SK-N-SH treated with all-trans-retinoic acid at 6 μM for 48 hours (cell line): ENCODE results near the gene LSS.

Experiments used
- ATAC-seq: fragments of 200-7000 bp; cut with Tn5 transposase; 3 replicates; pipeline ENCODE4 v1.9.1; 2020; ENCODE audit warnings: mild to moderate bottlenecking, moderate library complexity
- BACH2 ChIP-seq: fragments of 250-450 bp; sonication (Bioruptor Pico); IDR thresholded peaks from 2 replicates; pipeline ENCODE4 v1.9.0; 2021; ENCODE audit warnings: mild to moderate bottlenecking, borderline replicate concordance
- CSDC2 ChIP-seq: fragments of 250-450 bp; sonication (Bioruptor Pico); IDR thresholded peaks from 2 replicates; pipeline ENCODE4 v1.5.0; 2020; ENCODE audit warnings: mild to moderate bottlenecking, moderate library complexity
- CSRNP3 ChIP-seq: fragments of 250-450 bp; sonication (Bioruptor Pico); IDR thresholded peaks from 2 replicates; pipeline ENCODE4 v1.5.1; 2021; ENCODE audit warnings: mild to moderate bottlenecking, moderate library complexity
- ESRRG ChIP-seq: fragments of 250-450 bp; sonication (Bioruptor Pico); IDR thresholded peaks from 2 replicates; pipeline ENCODE4 v1.6.1; 2021; ENCODE audit warnings: mild to moderate bottlenecking
- ISL1 ChIP-seq: fragments of 250-450 bp; sonication (Bioruptor Pico); IDR thresholded peaks from 2 replicates; pipeline ENCODE4 v2.1.2; 2022; ENCODE audit warnings: mild to moderate bottlenecking, moderate library complexity
- OSR1 ChIP-seq: fragments of 250-450 bp; sonication (Bioruptor Pico); IDR thresholded peaks from 2 replicates; pipeline ENCODE4 v1.8.0; 2022; ENCODE audit warnings: moderate library complexity, mild to moderate bottlenecking, inconsistent platforms
- PATZ1 ChIP-seq: fragments of 250-450 bp; sonication (Bioruptor Pico); IDR thresholded peaks from 2 replicates; pipeline ENCODE4 v1.8.0; 2020; ENCODE audit warnings: mild to moderate bottlenecking, moderate library complexity, borderline replicate concordance
- PPARA ChIP-seq: fragments of 250-450 bp; sonication (Bioruptor Pico); IDR thresholded peaks from 2 replicates; pipeline ENCODE4 v1.5.0; 2020; ENCODE audit warnings: mild to moderate bottlenecking, borderline replicate concordance
- RARB ChIP-seq: fragments of 250-450 bp; sonication (Bioruptor Pico); IDR thresholded peaks from 2 replicates; pipeline ENCODE4 v1.8.0; 2021; ENCODE audit warnings: mild to moderate bottlenecking, moderate library complexity
- SNAI2 ChIP-seq: fragments of 250-450 bp; sonication (Bioruptor Pico); IDR thresholded peaks from 2 replicates; pipeline ENCODE4 v1.5.0; 2020; ENCODE audit warnings: mild to moderate bottlenecking, moderate library complexity
- TCF4 ChIP-seq: fragments of 250-450 bp; sonication (Bioruptor Pico); IDR thresholded peaks from 2 replicates; pipeline ENCODE4 v1.8.0; 2021; ENCODE audit warnings: mild to moderate bottlenecking, moderate library complexity, borderline replicate concordance
- TOX ChIP-seq: fragments of 250-450 bp; sonication (Bioruptor Pico); IDR thresholded peaks from 2 replicates; pipeline ENCODE4 v1.8.0; 2021; ENCODE audit warnings: mild to moderate bottlenecking, moderate library complexity, borderline replicate concordance
- TSHZ2 ChIP-seq: fragments of 250-450 bp; sonication (Bioruptor Pico); IDR thresholded peaks from 2 replicates; pipeline ENCODE4 v1.5.0; 2020; ENCODE audit warnings: mild to moderate bottlenecking, moderate library complexity
- ZC3H10 ChIP-seq: fragments of 250-450 bp; sonication (Bioruptor Pico); IDR thresholded peaks from 2 replicates; pipeline ENCODE4 v1.5.1; 2021; ENCODE audit warnings: mild to moderate bottlenecking, moderate library complexity
- ZFP30 ChIP-seq: fragments of 450-650 bp; formaldehyde crosslinking; IDR thresholded peaks from 2 replicates; pipeline ENCODE4 v1.5.0; 2022; ENCODE audit warnings: mild to moderate bottlenecking, moderate library complexity
- ZNF70 ChIP-seq: fragments of 450-650 bp; formaldehyde crosslinking; IDR thresholded peaks from 2 replicates; pipeline ENCODE4 v1.5.0; 2020; ENCODE audit warnings: mild to moderate bottlenecking, moderate library complexity
- ZNF8 ChIP-seq: fragments of 450-650 bp; formaldehyde crosslinking; IDR thresholded peaks from 2 replicates; pipeline ENCODE4 v1.5.0; 2020; ENCODE audit warnings: mild to moderate bottlenecking, moderate library complexity
- TF ChIP-seq, protein P1 (sequence below): fragments of 250-450 bp; sonication (Bioruptor Pico); IDR thresholded peaks from 2 replicates; pipeline ENCODE4 v1.8.0; 2021; ENCODE audit warnings: low read depth, mild to moderate bottlenecking, moderate library complexity, borderline replicate concordance
- TF ChIP-seq, protein P2 (sequence below): fragments of 250-450 bp; sonication (Bioruptor Pico); IDR thresholded peaks from 2 replicates; pipeline ENCODE4 v1.5.1; 2020; ENCODE audit warnings: low read depth, mild to moderate bottlenecking, moderate library complexity

LSS gene

DNA sequence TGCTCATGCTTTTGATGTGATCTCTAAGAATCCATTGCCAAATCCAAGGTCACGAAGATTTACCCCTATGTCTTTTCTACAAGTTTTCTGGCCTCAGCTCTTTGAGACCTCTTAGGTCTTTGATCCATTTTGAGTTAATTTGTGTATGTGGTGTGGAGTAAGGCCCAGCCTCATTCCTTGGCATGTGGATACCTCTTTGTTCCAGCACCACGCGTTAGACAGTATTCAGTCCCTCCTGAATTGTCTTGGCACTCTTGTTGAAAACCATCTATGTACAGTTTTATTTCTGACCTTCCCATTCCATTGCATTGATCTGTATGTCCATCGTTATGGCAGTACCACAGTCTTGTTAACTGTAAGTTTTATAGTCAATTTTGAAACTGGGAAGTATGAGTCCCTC lies 65.2 kb downstream of the LSS start (continued):
- TF ChIP-seq, protein P1, sequence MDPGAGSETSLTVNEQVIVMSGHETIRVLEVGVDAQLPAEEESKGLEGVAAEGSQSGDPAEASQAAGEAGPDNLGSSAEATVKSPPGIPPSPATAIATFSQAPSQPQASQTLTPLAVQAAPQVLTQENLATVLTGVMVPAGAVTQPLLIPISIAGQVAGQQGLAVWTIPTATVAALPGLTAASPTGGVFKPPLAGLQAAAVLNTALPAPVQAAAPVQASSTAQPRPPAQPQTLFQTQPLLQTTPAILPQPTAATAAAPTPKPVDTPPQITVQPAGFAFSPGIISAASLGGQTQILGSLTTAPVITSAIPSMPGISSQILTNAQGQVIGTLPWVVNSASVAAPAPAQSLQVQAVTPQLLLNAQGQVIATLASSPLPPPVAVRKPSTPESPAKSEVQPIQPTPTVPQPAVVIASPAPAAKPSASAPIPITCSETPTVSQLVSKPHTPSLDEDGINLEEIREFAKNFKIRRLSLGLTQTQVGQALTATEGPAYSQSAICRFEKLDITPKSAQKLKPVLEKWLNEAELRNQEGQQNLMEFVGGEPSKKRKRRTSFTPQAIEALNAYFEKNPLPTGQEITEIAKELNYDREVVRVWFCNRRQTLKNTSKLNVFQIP (CRISPR knock-in tag) = no peak
- TF ChIP-seq BACH2 (CRISPR knock-in tag) = no peak
- TF ChIP-seq, protein P2, sequence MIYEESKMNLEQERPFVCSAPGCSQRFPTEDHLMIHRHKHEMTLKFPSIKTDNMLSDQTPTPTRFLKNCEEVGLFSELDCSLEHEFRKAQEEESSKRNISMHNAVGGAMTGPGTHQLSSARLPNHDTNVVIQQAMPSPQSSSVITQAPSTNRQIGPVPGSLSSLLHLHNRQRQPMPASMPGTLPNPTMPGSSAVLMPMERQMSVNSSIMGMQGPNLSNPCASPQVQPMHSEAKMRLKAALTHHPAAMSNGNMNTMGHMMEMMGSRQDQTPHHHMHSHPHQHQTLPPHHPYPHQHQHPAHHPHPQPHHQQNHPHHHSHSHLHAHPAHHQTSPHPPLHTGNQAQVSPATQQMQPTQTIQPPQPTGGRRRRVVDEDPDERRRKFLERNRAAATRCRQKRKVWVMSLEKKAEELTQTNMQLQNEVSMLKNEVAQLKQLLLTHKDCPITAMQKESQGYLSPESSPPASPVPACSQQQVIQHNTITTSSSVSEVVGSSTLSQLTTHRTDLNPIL (CRISPR knock-in tag) = no peak
- TF ChIP-seq RARB (CRISPR knock-in tag) = no peak

- TF ChIP-seq ZNF70 (CRISPR knock-in tag) (no peak), ZC3H10 (CRISPR knock-in tag) (no peak), ISL1 (CRISPR knock-in tag) (no peak), ESRRG (CRISPR knock-in tag) (no peak)
- ATAC-seq = no peak
Observed at GRCh38 chr21:46161633-46162592, 66.7 kb downstream of the LSS start.

DNA sequence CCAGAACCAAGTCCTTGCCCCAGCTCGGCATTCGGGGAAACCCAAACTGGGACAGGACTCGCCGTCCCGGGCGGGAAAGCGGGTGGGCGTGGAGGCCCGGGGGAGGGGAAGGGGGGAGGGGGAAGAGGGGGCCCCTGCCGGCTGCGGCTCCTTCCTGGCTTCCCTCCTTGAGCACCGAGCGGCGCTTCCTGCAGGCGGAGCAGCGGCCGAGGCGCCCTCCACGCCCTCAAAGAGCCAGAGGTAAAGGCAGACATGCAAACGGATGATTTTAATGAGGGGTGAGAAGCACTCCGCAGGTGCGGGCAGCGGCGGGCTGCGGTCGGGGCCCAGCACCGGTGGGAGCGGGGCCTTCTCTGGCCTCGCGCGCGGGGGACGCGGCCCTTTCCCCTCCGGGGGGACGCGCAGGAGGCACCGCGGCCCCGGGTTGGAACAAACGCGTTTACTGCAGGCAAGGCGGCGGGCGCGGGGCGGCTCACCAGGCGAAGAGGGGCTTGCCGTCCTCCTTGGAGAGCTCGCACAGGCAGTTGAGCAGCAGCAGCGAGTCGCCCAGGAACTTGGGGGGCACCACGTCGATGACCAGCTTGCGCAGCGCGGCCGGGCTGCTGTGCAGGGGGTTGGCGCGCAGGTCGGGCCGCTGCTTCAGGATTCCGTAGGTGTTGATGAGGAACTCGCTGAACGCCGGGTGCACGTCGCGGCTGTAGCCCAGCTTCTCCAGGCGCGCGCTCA lies 67.5 kb downstream of the LSS start:
- ATAC-seq = no peak
- TF ChIP-seq BACH2 (CRISPR knock-in tag) = no peak
- TF ChIP-seq SNAI2 (CRISPR knock-in tag) = no peak
- TF ChIP-seq TOX (CRISPR knock-in tag) = no peak
- TF ChIP-seq ISL1 (CRISPR knock-in tag) = no peak
- TF ChIP-seq ESRRG (CRISPR knock-in tag) = no peak
- no peak for TF ChIP-seq ZFP30 (CRISPR knock-in tag)
- TF ChIP-seq PATZ1 (CRISPR knock-in tag) = no peak
- TF ChIP-seq TSHZ2 (CRISPR knock-in tag) = no peak
- no peak for TF ChIP-seq ZC3H10 (CRISPR knock-in tag)
- TF ChIP-seq ZNF70 (CRISPR knock-in tag) = no peak
- no peak for TF ChIP-seq CSRNP3 (CRISPR knock-in tag)
- no peak for TF ChIP-seq CSDC2
- TF ChIP-seq OSR1 (CRISPR knock-in tag) = no peak

- ATAC-seq = no peak
- TF ChIP-seq SNAI2 (CRISPR knock-in tag) (no peak), CSRNP3 (CRISPR knock-in tag) (no peak), ESRRG (CRISPR knock-in tag) (no peak), PPARA (no peak), TCF4 (no peak), ZNF70 (CRISPR knock-in tag) (no peak), PATZ1 (CRISPR knock-in tag) (no peak), RARB (CRISPR knock-in tag) (no peak), ZNF8 (CRISPR knock-in tag) (no peak)
- TF ChIP-seq, protein P2 (CRISPR knock-in tag) = no peak
Observed at GRCh38 chr21:46160657-46160906, 68.0 kb downstream of the LSS start.
